ENCODE data around the gene PREX1.

Gene PREX1

DNA sequence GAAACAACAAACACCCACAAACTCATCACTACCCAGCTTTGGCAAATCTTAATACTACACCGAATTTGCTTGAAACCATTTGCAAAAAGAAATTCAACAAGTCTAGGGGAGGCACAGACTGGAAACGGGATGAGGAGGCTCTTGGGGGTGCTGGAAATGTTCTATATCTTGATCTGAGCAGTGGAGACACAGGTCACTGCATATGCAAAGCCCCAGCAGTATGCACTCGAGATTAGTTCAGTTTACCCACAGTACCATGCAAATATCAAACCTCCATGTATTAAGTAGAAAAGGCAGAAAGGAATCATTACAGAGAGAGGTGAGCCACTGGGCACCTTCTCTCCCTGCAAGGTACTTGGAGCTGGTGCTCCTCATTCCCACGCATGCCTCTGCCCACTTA, 75.9 kb downstream of the PREX1 start:
- DNase-seq (ENCODE audit: low spot score): no peak

DNA sequence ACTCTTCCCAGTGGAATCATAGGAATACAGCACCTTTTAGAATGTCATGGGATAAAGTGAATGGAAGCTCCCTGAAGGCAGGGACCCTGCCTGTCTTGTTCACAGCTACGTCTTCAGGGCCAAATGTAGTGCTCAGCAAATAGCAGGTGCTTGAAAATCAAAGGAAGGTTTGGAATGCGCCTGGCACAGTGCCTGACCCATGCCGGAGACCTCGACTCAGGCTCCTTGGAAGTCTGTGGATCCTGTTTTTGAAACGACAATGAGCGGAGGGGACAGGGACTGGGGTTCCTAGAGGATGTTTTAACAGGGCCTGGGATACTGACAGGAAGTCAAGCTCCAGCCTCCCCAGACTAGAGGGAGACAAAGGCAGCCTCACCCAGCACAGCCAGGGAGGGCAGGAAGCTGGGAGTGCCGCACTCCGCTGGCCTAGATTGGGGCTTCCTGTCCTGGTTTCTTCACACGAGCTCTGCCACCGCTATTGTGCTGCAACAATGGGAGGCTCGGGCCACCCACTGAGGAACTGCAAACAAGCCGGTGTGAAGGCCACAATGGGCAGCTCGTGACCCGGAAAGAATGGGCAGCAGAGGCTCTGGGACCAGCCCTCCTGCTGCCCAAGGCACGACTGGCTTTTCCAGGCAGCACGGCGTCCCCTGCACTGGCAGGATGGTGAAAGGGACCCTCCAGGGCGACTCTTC, 76.7 kb downstream of the PREX1 start:
- DNase-seq (ENCODE audit: low spot score): no peak

GRCh38 chr20:48750376-48750775, 77.4 kb downstream of the PREX1 start:
- no peak for DNase-seq (ENCODE audit: low spot score)

DNA sequence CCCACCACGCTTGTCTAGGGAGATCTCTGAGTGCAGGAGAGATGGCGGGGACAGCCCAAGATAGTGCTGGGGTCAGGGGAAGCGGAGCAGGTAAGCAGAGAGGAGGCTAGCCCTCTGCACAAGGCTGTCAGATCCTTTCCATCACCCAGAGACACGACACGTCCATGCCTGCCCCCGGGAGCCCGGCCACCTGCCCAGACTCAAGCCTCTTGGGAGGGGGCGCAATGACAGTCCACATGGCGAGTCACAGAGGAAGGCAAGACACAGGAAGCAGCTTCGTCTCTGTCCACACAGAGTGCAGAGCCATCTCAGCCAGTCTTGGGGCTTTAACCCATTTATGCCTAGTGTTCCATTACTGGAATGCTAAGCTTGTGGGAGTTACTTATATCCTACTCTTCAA, 78.4 kb downstream of the PREX1 start:
- no peak for DNase-seq (ENCODE audit: low spot score)

- no peak for DNase-seq (ENCODE audit: low spot score)
Measured at GRCh38 chr20:48748556-48748955, 79.2 kb downstream of the PREX1 start.

GRCh38 chr20:48747840-48748414, 79.9 kb downstream of the PREX1 start:
- no peak for DNase-seq (ENCODE audit: low spot score)

DNA sequence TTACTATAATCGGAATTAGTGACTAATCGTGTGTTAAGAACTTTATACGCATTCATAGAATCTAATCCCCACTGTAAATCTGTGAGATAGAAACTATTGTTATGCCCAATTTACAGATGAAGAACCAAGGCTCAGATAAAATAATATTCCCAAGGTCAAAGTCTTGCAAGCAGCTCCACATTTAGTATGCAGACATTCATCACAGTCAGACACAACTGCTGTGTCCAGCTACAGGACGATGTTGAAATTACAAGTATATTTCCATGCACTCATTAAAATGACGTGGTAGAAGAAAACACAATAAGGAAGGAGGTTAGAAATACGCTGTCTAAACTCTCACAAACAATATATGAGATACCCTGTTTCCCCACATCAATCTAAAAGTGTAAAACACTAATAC, 82.5 kb downstream of the PREX1 start:
- DNase-seq (ENCODE audit: low spot score): no peak

DNA sequence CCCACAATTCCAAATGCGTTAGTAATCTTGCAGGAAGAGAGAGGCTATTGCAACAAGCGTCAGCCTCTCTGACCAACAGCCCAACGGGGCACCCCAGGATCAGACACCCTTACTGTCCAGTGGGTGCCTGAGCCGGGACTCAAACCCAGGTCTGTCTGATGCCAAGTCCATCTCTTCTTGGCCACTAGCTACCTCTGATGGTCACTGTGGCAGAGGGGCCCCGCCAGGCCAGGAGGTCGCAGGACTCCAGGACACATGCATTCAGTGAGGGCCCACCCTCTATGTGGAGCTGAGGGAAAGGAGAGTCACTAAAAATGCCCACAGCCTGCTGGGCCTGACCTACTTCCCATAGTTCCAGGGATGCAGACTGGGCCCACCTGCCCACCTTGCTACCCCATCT, 83.3 kb downstream of the PREX1 start:
- DNase-seq (ENCODE audit: low spot score): no peak

- DNase-seq (ENCODE audit: low spot score): no peak
Measured at GRCh38 chr20:48743807-48744206, 84.0 kb downstream of the PREX1 start.

GRCh38 chr20:48742912-48743680, 84.7 kb downstream of the PREX1 start:
- no peak for DNase-seq (ENCODE audit: low spot score)

GRCh38 chr20:48742233-48742632, 85.6 kb downstream of the PREX1 start:
- DNase-seq (ENCODE audit: low spot score): no peak

DNA sequence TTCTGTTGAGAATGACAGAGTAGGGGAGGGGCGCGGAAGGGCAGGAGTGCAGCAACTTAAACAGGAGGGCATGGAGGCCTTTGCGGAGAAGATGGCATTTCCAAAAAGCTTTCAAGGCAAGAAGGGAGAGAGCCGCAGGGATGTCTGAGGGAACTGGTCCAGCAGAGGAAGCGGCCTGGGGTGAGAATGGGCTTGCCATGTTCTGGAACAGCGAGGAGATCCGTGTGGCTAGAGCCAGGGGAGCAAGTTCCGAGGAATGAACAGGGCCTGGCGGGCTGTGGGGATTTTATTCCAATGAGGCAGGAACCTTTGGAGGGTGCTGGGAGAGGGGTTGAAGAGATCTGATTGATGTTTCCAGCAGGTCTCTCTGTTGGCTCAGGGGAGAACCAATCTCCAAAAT, 86.1 kb downstream of the PREX1 start:
- no peak for DNase-seq (ENCODE audit: low spot score)

- DNase-seq (ENCODE audit: low spot score): no peak
Measured at GRCh38 chr20:48740712-48741111, 87.1 kb downstream of the PREX1 start.

DNA sequence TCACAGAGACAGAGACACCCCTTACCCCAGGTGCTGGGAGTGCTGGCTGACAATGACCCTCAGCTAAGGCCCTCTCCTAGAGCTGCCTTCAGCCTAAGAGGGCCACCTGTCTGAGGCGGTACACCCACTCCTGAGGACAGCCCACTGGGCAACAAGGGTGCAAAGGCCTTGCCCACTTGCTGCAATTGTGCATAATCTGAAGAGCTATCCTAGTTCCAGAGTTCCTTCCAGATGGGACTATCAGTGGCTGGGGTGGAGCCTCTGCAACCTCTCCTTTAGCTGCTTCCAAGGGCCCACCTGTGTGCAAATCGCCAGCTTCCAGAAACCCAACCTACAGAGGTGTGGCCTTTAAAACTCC, 87.5 kb downstream of the PREX1 start:
- DNase-seq (ENCODE audit: low spot score): no peak

- no peak for DNase-seq (ENCODE audit: low spot score)
Measured at GRCh38 chr20:48739395-48740291, 88.2 kb downstream of the PREX1 start.

GRCh38 chr20:48738399-48739304, 89.1 kb downstream of the PREX1 start:
- no peak for DNase-seq (ENCODE audit: low spot score)

DNA sequence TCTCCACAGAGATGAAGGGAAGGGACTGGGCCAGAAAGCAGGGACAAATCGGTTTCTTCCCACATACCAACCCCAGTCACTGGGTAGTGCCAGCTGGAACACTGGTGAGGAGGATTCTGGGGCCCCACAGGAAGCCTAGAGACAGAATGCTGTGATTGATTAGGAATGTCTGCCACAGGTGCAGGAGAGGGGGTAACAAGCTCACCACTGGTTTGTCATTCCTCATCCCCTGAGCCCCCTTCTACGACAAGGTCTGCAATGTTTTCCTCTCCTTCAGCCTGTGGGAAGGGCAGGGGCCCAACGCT, 89.8 kb downstream of the PREX1 start:
- no peak for DNase-seq (ENCODE audit: low spot score)

DNA sequence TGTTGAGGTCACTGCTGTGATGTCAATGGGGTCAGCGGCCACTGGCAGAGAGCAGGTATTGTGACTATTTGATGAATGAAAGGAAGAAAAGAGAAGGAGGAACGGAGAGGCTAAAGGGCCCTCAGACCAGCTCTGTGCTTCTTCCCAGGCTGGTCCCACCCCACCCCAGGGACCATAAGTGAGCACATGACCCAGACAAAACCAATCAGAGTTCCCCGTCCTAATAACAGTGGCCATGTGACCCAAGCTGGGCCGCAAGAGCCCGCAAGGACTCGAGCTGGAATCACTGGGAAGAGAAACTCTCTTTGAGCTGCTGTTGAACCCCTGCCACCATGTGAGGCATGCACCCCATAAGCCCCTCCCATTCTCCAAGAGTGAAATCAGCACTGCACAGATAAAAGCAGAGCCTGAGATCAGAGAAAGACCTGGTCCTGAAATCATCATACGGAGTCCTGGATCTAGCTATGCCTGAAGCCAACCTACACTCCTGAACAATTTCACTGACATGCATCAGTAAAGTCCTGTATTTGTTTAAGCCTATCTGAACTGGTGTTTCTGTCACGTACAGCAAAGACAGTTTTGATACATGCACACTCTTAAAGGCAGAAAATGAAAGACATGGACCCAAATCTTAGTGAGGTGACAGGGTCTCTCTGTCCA, 90.2 kb downstream of the PREX1 start:
- DNase-seq (ENCODE audit: low spot score): no peak

GRCh38 chr20:48736636-48737035, 91.2 kb downstream of the PREX1 start:
- DNase-seq (ENCODE audit: low spot score): no peak

- no peak for DNase-seq (ENCODE audit: low spot score)
Measured at GRCh38 chr20:48736231-48736630, 91.6 kb downstream of the PREX1 start.

DNA sequence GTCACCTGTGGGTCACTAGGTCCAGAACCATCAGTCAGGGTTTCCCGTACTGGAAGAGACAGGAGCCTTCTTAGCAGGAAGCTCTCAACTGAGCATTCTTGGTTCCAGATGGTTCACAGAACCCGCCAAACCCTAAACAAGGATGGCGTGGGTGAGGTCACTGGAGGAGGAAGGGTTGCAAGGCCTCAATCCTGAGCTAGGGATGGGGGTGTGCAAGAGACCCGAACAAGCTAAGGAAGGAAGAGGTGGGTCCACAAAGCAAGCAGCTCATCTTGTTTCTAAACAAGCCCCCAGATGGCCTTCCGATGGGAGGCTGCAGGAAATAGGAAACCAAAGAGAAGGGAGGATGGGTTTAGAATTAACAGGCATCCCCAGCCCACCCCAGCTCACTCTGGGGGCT, 92.7 kb downstream of the PREX1 start:
- no peak for DNase-seq (ENCODE audit: low spot score)

All from AG08395 (cell line).